ENCODE data around the gene NKIRAS2.

The NKIRAS2 gene

DNA sequence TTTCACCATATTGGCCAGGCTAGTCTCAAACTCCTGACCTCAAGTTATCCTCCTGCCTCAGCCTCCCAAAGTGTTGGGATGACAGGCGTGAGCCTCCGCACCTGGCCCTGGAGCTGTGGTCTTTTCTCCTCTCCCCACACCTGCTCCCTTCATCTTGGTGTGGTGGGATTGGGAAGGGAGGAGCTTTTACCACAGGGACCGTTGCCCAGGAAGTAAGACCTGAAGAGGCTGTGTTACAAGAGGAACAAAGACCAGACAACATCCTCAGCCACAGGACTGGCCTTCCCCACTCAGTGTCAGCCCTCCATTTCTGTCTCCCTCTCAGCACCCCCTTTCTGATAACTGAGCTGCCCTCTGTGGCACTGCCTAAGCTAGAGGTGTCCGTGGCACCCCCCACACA, 39.9 kb downstream of the NKIRAS2 start:
- no peak for ATAC-seq (ENCODE audit: low read depth)
- Histone ChIP-seq H3K27ac (ENCODE audit: poor library complexity, severe bottlenecking) (no peak overlapping the region), H3K4me1 (ENCODE audit: insufficient read depth, poor library complexity, severe bottlenecking) (no peaks in the 10 kb centered on the region), H3K4me3 (ENCODE audit: severe bottlenecking) (no peak overlapping the region), H3K27me3 (ENCODE audit: insufficient read depth, poor library complexity, severe bottlenecking) (no peaks in the 10 kb centered on the region), H3K9me3 (ENCODE audit: severe bottlenecking) (no peaks in the 10 kb centered on the region), H3K36me3 (ENCODE audit: low read depth) (no peaks in the 10 kb centered on the region)
- TF ChIP-seq, protein P1, sequence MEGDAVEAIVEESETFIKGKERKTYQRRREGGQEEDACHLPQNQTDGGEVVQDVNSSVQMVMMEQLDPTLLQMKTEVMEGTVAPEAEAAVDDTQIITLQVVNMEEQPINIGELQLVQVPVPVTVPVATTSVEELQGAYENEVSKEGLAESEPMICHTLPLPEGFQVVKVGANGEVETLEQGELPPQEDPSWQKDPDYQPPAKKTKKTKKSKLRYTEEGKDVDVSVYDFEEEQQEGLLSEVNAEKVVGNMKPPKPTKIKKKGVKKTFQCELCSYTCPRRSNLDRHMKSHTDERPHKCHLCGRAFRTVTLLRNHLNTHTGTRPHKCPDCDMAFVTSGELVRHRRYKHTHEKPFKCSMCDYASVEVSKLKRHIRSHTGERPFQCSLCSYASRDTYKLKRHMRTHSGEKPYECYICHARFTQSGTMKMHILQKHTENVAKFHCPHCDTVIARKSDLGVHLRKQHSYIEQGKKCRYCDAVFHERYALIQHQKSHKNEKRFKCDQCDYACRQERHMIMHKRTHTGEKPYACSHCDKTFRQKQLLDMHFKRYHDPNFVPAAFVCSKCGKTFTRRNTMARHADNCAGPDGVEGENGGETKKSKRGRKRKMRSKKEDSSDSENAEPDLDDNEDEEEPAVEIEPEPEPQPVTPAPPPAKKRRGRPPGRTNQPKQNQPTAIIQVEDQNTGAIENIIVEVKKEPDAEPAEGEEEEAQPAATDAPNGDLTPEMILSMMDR (IDR thresholded peaks at IDR 0.05; ENCODE audit: poor library complexity, severe bottlenecking): no peak
- DNase-seq (ENCODE audit: low spot score): no peak

DNA sequence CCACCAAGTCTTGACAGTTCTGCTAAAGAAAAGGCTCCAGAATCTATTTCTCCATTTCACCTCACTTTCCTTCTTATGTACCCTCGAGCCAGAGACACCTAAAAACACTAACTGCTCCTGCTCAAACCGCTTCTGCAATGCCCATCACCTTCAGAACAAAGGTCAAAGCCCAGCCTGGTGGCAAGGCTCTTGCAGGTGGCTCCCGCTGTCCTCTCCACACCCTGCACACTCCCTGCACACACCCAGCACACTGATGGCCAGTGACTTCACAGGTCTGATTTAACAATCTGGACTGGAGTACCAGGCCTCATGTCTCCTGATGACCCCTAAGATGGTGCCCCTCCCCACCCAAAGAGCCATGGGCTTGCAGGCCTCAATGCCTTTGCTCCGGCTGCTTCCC, 40.3 kb downstream of the NKIRAS2 start:
- DNase-seq (ENCODE audit: low spot score): no peak
- H3K4me3 ChIP-seq (ENCODE audit: severe bottlenecking): no peak overlapping the region
- H3K27me3 ChIP-seq (ENCODE audit: insufficient read depth, poor library complexity, severe bottlenecking): no peaks in the 10 kb centered on the region
- H3K9me3 ChIP-seq (ENCODE audit: severe bottlenecking): no peaks in the 10 kb centered on the region
- TF ChIP-seq, protein P1 (IDR thresholded peaks at IDR 0.05; ENCODE audit: poor library complexity, severe bottlenecking): no peak
- H3K4me1 ChIP-seq (ENCODE audit: insufficient read depth, poor library complexity, severe bottlenecking): no peaks in the 10 kb centered on the region
- no peaks in the 10 kb centered on the region for H3K36me3 ChIP-seq (ENCODE audit: low read depth)
- ATAC-seq (ENCODE audit: low read depth): no peak
- H3K27ac ChIP-seq (ENCODE audit: poor library complexity, severe bottlenecking): no peak overlapping the region

DNA sequence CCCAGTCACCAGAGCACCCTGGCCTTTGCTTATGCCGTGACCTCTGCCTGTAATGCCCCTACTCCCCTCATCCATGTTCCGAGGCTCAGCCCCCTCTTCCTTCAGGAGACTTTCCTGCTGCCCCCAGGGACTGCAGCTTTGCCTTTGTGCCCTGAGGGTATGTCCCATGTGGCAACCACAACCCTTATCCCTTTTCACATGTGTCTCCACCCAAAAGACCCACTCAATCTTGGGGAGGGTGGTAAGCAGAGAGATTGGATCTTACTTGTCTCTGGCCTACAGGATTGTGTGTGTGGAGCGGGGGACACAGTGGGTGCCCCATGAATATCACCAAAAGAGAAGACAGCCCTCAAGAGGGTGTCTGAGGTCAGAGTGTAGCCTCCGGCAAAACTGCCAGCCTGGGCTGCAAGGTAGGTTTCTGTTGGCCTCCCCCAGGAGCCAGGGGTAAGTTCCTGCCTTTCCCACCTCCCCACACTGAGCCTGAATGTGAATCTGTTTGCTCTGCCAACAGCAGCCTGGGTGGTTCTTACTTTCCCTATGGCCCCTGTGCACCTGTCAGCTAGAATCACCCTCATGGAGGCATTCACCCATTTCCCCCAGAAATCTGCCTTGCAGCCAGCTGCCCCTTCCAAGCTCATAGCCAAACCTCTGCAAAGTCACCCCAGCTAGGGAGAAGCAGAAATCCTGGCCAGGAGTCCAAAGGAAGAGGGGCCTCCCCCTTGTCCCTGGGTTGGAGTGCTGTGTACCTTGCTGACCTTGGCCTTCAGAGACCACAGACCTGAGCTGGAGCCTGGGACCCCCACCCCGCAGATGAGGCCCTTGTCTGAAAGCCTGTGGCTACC, 42.0 kb downstream of the NKIRAS2 start:
- Histone ChIP-seq H3K27me3 (ENCODE audit: insufficient read depth, poor library complexity, severe bottlenecking) (no peaks in the 10 kb centered on the region), H3K9me3 (ENCODE audit: severe bottlenecking) (no peaks in the 10 kb centered on the region), H3K27ac (ENCODE audit: poor library complexity, severe bottlenecking) (no peak overlapping the region), H3K36me3 (ENCODE audit: low read depth) (no peaks in the 10 kb centered on the region), H3K4me1 (ENCODE audit: insufficient read depth, poor library complexity, severe bottlenecking) (no peaks in the 10 kb centered on the region), H3K4me3 (ENCODE audit: severe bottlenecking) (no peak overlapping the region)
- ATAC-seq (ENCODE audit: low read depth): no peak
- TF ChIP-seq, protein P1 (IDR thresholded peaks at IDR 0.05; ENCODE audit: poor library complexity, severe bottlenecking): no peak
- DNase-seq (ENCODE audit: low spot score): no peak

DNA sequence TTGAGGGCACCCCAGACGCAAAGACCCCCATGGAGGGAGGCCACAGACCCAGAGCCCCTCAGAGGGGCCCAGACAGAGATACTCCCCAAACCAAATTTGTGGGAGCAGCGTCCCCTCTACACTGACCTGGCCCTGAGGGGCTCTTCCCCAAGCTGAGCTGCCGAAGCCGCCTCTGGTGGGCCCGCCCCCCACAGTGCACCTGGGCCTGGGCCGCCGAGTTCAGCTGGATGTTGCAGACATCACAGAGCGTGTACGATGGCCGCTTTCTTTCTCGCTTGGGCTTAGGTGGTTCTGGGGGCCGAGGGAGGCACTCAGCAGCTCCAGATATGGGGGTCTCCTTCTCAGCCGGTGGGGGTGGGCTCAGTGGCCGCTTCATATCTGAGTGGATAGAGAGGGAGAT, 42.8 kb downstream of the NKIRAS2 start:
- no peak overlapping the region for H3K4me3 ChIP-seq (ENCODE audit: severe bottlenecking)
- H3K4me1 ChIP-seq (ENCODE audit: insufficient read depth, poor library complexity, severe bottlenecking): no peaks in the 10 kb centered on the region
- H3K36me3 ChIP-seq (ENCODE audit: low read depth): no peaks in the 10 kb centered on the region
- DNase-seq (ENCODE audit: low spot score) (no peak), ATAC-seq (ENCODE audit: low read depth) (no peak)
- H3K27me3 ChIP-seq (ENCODE audit: insufficient read depth, poor library complexity, severe bottlenecking): no peaks in the 10 kb centered on the region
- no peak overlapping the region for H3K27ac ChIP-seq (ENCODE audit: poor library complexity, severe bottlenecking)
- TF ChIP-seq, protein P1 (IDR thresholded peaks at IDR 0.05; ENCODE audit: poor library complexity, severe bottlenecking): no peak
- H3K9me3 ChIP-seq (ENCODE audit: severe bottlenecking): no peaks in the 10 kb centered on the region

DNA sequence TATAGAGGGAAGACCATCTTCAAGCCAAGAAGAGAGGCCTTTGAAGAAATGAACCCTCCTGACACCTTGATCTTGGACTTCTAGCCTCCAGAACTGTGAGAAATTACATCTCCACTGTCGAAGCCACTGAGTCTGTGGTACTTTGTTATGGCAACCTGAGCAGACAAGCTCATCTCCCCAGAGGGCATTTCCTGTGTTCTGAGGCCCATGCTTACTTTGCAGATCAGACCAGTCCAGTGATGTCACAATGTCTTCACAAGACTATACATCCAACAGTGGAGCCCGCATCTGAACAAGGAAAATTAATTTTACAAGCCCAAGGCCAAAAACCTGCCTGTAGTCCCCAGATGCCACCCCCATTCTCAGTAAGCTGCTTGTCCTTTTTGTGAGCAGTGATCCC, 45.3 kb downstream of the NKIRAS2 start:
- DNase-seq (ENCODE audit: low spot score) (no peak), ATAC-seq (ENCODE audit: low read depth) (no peak)
- TF ChIP-seq, protein P1 (IDR thresholded peaks at IDR 0.05; ENCODE audit: poor library complexity, severe bottlenecking): no peak

More for the DNA sequence above, 45.3 kb downstream of the NKIRAS2 start:
- no peaks in the 10 kb centered on the region for H3K4me1 ChIP-seq (ENCODE audit: insufficient read depth, poor library complexity, severe bottlenecking)
- no peaks in the 10 kb centered on the region for H3K36me3 ChIP-seq (ENCODE audit: low read depth)
- no peaks in the 10 kb centered on the region for H3K9me3 ChIP-seq (ENCODE audit: severe bottlenecking)
- no peaks in the 10 kb centered on the region for H3K27me3 ChIP-seq (ENCODE audit: insufficient read depth, poor library complexity, severe bottlenecking)
- H3K4me3 ChIP-seq (ENCODE audit: severe bottlenecking): no peak overlapping the region
- no peak overlapping the region for H3K27ac ChIP-seq (ENCODE audit: poor library complexity, severe bottlenecking)
